DND-41 (cell line): Measurements from ENCODE around the gene CPT1C.

Source experiments
- ATAC-seq: fragments of 200-7000 bp; cut with Tn5 transposase; 3 replicates; pipeline ENCODE4 v1.9.1; 2021; ENCODE audit warnings: low read depth; ENCODE audit not compliant: insufficient read depth
- DNase-seq: peaks from one replicate; pipeline ENCODE4 v3.0.0-alpha.2; 2020
- H2AFZ ChIP-seq: 2 replicates; pipeline ENCODE4 v1.6.0; 2012; ENCODE audit warnings: low read depth, low read length
- H3K27ac ChIP-seq: 2 replicates; pipeline ENCODE4 v1.5.1; 2012; ENCODE audit warnings: low read length, inconsistent platforms
- H3K27me3 ChIP-seq: fragments of 200-600 bp; sonication (generic); 2 replicates; pipeline ENCODE4 v1.6.0; 2012; ENCODE audit warnings: low read length, mild to moderate bottlenecking, inconsistent platforms; ENCODE audit not compliant: insufficient read depth, poor library complexity
- H3K36me3 ChIP-seq: 2 replicates; pipeline ENCODE4 v1.5.1; 2012; ENCODE audit warnings: low read length, inconsistent platforms; ENCODE audit not compliant: insufficient read depth
- H3K4me1 ChIP-seq: 2 replicates; pipeline ENCODE4 v1.5.1; 2012; ENCODE audit warnings: mild to moderate bottlenecking, low read length; ENCODE audit not compliant: insufficient read depth
- H3K4me2 ChIP-seq: 2 replicates; pipeline ENCODE4 v1.6.0; 2012; ENCODE audit warnings: mild to moderate bottlenecking, moderate library complexity, low read length, inconsistent platforms; ENCODE audit not compliant: insufficient read depth
- H3K4me3 ChIP-seq, 2 experiments: fragments of 200-600 bp in 1 of 2; shearing (Covaris generic) in 1 of 2; 2 replicates each; pipeline ENCODE4 v1.5.1; 2012 to 2016; ENCODE audit warnings: inconsistent platforms in 2 of 2, low read length in 2 of 2, mild to moderate bottlenecking in 2 of 2, low read depth in 1 of 2, moderate library complexity in 1 of 2
- H3K79me2 ChIP-seq: 2 replicates; pipeline ENCODE4 v1.6.0; 2012; ENCODE audit warnings: low read length, inconsistent platforms; ENCODE audit not compliant: insufficient read depth
- H3K9ac ChIP-seq: 2 replicates; pipeline ENCODE4 v1.6.0; 2012; ENCODE audit warnings: low read depth, mild to moderate bottlenecking, inconsistent platforms, low read length, moderate library complexity
- H3K9me3 ChIP-seq: 2 replicates; pipeline ENCODE4 v1.5.1; 2012; ENCODE audit warnings: low read length, moderate library complexity, mild to moderate bottlenecking, inconsistent platforms; ENCODE audit not compliant: insufficient read depth, severe bottlenecking
- H4K20me1 ChIP-seq: 2 replicates; pipeline ENCODE4 v1.6.0; 2012; ENCODE audit warnings: low read length; ENCODE audit not compliant: insufficient read depth
- EZH2 ChIP-seq: IDR thresholded peaks from 3 replicates; pipeline ENCODE4 v1.6.1; 2012; ENCODE audit warnings: borderline replicate concordance, low read depth, mild to moderate bottlenecking, moderate library complexity, low read length, inconsistent platforms; ENCODE audit not compliant: severe bottlenecking
- TF ChIP-seq, protein P1 (sequence below): IDR thresholded peaks from 2 replicates; pipeline ENCODE4 v1.5.1; 2012; ENCODE audit warnings: borderline replicate concordance, low read length, moderate library complexity, mild to moderate bottlenecking; ENCODE audit not compliant: poor library complexity, severe bottlenecking; ENCODE audit errors: extremely low read depth

Gene CPT1C

DNA sequence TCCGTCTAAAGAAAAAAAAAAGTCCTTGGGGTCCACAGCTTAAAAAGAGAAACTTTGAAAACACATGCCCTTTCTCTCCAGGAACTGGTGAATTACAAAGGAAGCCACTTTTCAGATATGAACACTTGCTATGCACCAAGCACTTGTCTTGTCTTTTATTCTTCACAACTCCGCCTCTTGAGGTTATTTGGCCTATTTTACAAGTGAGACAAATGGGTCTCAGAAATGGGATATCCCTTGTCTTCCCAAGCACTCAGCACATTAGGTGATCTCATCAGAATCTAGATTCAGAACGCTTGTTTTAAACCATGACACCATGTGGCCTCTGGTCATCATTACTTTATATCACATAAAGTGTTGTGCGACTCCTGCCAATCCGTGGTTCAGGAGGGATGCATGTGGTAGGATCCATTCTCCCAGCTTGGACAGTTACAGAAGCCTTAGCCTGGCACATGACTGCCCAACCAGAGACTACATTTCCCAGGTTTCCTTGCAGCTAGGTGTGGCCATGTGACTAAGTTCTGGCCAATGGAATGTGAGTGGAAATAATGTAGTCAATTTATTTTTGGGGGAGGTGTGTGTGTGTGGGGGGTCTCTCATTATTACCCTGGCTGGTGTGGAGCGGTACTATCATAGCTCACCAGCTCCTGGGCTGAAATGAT lies 58.3 kb downstream of the CPT1C start:
- Histone ChIP-seq H4K20me1 (no peaks in the 10 kb centered on the region), H3K9ac (no peak overlapping the region), H3K27me3 (no peaks in the 10 kb centered on the region), H3K4me2 (no peak overlapping the region), H3K27ac (no peak overlapping the region), H3K4me3 (no peak overlapping the region), H2AFZ (no peak overlapping the region), H3K79me2 (no peaks in the 10 kb centered on the region), H3K4me1 (no peaks in the 10 kb centered on the region), H3K9me3 (no peaks in the 10 kb centered on the region), H3K36me3 (no peaks in the 10 kb centered on the region)
- no peak for TF ChIP-seq EZH2
- TF ChIP-seq, protein P1, sequence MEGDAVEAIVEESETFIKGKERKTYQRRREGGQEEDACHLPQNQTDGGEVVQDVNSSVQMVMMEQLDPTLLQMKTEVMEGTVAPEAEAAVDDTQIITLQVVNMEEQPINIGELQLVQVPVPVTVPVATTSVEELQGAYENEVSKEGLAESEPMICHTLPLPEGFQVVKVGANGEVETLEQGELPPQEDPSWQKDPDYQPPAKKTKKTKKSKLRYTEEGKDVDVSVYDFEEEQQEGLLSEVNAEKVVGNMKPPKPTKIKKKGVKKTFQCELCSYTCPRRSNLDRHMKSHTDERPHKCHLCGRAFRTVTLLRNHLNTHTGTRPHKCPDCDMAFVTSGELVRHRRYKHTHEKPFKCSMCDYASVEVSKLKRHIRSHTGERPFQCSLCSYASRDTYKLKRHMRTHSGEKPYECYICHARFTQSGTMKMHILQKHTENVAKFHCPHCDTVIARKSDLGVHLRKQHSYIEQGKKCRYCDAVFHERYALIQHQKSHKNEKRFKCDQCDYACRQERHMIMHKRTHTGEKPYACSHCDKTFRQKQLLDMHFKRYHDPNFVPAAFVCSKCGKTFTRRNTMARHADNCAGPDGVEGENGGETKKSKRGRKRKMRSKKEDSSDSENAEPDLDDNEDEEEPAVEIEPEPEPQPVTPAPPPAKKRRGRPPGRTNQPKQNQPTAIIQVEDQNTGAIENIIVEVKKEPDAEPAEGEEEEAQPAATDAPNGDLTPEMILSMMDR, result no peak
- ATAC-seq (no peak), DNase-seq (no peak)

DNA sequence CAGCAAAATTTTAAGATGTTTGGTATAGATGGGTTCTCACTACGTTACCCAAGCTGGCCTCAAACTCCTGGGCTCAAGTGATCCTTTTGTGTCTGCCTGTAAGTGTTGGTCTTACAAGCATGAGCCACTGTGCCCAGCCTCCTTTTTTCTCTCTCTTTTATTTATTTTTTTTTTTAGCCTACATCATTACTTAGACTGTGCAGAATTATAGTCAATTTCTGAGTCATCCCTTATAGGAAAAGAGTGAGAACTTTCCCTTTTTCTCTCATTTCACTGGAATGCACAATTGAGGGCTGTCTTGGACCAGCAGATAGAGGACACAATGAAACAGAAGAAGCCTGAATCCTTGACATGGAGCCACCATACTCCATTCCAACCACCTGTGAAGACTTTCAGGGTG lies 58.9 kb downstream of the CPT1C start:
- Histone ChIP-seq H3K79me2 (no peaks in the 10 kb centered on the region), H3K9me3 (no peaks in the 10 kb centered on the region), H3K4me2 (no peak overlapping the region), H3K36me3 (no peaks in the 10 kb centered on the region), H3K4me3 (no peak overlapping the region), H3K27me3 (no peaks in the 10 kb centered on the region), H3K4me1 (no peaks in the 10 kb centered on the region), H2AFZ (no peak overlapping the region), H3K9ac (no peak overlapping the region), H4K20me1 (no peaks in the 10 kb centered on the region), H3K27ac (no peak overlapping the region)
- no peak for ATAC-seq
- TF ChIP-seq, protein P1, result no peak
- no peak for TF ChIP-seq EZH2
- no peak for DNase-seq

DNA sequence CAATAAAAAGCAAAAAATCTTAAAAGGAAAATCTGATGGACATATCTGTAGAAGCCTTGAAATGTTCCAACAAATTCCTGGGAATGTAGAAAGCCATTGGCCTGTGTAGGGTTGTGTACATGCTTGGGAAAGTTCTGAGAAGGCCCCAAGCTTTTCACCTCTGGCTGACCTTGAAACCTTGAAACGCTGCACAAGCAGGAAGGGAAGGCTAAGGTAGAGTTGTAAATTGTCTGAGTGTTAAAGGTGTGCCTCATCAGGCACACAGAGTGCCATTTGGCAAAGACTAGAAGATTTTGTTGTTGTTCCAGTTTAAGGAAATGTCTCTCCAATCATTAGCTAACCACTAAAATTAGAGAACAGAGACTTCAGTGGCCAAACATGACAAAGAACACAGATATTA lies 61.8 kb downstream of the CPT1C start:
- Histone ChIP-seq H3K9me3 (peaks cover 3% of the 10 kb centered on the region), H2AFZ (no peak overlapping the region), H4K20me1 (no peaks in the 10 kb centered on the region), H3K36me3 (no peaks in the 10 kb centered on the region), H3K4me2 (no peak overlapping the region), H3K4me3 (no peak overlapping the region), H3K4me1 (no peaks in the 10 kb centered on the region), H3K9ac (no peak overlapping the region), H3K79me2 (no peaks in the 10 kb centered on the region), H3K27me3 (no peaks in the 10 kb centered on the region), H3K27ac (no peak overlapping the region)
- no peak for TF ChIP-seq EZH2
- TF ChIP-seq, protein P1, result no peak
- DNase-seq, result no peak
- no peak for ATAC-seq
